ENCODE measurements around the gene FTO.

DNA sequence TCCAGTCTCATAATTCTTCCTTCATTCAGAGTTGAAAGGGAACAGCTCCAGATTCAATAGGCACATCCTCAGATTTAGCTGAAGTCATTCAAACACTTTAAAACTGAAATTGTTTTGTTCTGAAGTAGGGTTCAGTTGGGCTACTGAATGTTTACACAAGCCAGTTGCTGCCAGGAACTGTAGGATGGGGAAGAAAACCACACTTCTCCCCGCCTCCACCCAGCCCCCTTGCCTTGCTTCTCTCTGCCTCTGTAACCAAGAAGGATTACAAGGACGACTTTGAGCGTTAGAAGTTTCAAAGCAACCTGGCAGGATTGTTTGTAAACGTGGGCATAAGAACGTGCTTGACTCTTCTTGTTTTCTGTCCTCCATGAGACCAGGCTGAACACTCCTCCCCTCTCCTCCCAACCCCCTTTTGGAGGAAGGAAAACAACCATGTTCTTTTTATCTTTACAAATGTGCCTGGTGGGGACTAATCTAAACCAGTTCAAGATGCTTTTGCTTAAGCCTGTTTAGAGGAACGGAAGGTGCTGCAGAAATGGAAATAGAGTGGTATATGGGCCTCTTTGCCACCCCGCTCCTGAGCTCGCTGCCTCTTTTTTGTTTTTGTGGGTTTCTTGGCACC lies 287.9 kb downstream of the FTO start:
- TF ChIP-seq FOXM1 (CRISPR knock-in tag; IDR thresholded peaks at IDR 0.05) (no peak), ERF (CRISPR knock-in tag; IDR thresholded peaks at IDR 0.05) (no peak), FOXO1 (CRISPR knock-in tag; IDR thresholded peaks at IDR 0.05) (0 out of 2 replicates have a peak, but pooled peaks have one; percentile 9), NFKB2 (CRISPR knock-in tag; IDR thresholded peaks at IDR 0.05; ENCODE audit: borderline replicate concordance) (no peak), ZNF878 (CRISPR knock-in tag; IDR thresholded peaks at IDR 0.05) (no peak), ZNF713 (CRISPR knock-in tag; IDR thresholded peaks at IDR 0.05) (no peak), BHLHE40 (IDR thresholded peaks at IDR 0.05; ENCODE audit: low read length) (no peak), ETV6 (CRISPR knock-in tag; conservative IDR thresholded peaks at IDR 0.05) (no peak), U2AF1 (optimal IDR thresholded peaks at IDR 0.05; ENCODE audit: low read depth, low read length) (no peak), ZNF282 (IDR thresholded peaks at IDR 0.05; ENCODE audit: partially characterized antibody) (no peak), HNRNPH1 (optimal IDR thresholded peaks at IDR 0.05; ENCODE audit: low read depth, low read length) (no peak)
- TF ChIP-seq, protein P1, sequence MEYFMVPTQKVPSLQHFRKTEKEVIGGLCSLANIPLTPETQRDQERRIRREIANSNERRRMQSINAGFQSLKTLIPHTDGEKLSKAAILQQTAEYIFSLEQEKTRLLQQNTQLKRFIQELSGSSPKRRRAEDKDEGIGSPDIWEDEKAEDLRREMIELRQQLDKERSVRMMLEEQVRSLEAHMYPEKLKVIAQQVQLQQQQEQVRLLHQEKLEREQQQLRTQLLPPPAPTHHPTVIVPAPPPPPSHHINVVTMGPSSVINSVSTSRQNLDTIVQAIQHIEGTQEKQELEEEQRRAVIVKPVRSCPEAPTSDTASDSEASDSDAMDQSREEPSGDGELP (IDR thresholded peaks at IDR 0.05; ENCODE audit: borderline replicate concordance, low read depth) = no peak
- TF ChIP-seq, protein P2, sequence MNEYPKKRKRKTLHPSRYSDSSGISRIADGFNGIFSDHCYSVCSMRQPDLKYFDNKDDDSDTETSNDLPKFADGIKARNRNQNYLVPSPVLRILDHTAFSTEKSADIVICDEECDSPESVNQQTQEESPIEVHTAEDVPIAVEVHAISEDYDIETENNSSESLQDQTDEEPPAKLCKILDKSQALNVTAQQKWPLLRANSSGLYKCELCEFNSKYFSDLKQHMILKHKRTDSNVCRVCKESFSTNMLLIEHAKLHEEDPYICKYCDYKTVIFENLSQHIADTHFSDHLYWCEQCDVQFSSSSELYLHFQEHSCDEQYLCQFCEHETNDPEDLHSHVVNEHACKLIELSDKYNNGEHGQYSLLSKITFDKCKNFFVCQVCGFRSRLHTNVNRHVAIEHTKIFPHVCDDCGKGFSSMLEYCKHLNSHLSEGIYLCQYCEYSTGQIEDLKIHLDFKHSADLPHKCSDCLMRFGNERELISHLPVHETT (CRISPR knock-in tag; conservative IDR thresholded peaks at IDR 0.05) = no peak
- TF ChIP-seq, protein P3, sequence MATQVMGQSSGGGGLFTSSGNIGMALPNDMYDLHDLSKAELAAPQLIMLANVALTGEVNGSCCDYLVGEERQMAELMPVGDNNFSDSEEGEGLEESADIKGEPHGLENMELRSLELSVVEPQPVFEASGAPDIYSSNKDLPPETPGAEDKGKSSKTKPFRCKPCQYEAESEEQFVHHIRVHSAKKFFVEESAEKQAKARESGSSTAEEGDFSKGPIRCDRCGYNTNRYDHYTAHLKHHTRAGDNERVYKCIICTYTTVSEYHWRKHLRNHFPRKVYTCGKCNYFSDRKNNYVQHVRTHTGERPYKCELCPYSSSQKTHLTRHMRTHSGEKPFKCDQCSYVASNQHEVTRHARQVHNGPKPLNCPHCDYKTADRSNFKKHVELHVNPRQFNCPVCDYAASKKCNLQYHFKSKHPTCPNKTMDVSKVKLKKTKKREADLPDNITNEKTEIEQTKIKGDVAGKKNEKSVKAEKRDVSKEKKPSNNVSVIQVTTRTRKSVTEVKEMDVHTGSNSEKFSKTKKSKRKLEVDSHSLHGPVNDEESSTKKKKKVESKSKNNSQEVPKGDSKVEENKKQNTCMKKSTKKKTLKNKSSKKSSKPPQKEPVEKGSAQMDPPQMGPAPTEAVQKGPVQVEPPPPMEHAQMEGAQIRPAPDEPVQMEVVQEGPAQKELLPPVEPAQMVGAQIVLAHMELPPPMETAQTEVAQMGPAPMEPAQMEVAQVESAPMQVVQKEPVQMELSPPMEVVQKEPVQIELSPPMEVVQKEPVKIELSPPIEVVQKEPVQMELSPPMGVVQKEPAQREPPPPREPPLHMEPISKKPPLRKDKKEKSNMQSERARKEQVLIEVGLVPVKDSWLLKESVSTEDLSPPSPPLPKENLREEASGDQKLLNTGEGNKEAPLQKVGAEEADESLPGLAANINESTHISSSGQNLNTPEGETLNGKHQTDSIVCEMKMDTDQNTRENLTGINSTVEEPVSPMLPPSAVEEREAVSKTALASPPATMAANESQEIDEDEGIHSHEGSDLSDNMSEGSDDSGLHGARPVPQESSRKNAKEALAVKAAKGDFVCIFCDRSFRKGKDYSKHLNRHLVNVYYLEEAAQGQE (IDR thresholded peaks at IDR 0.05; ENCODE audit: borderline replicate concordance in 1 of 2, low read depth in 1 of 2, low read length in 2 of 2) = no peak
